NOMO-1 (cell line): ENCODE measurements around the gene MAGEB17.
A peak's percentile ranks its signal among the peaks of the same experiment; 100 is the strongest.
"Not testable (repeated sequence)": the region's sequence is repeated elsewhere in the genome, so short reads cannot be mapped to it uniquely, and the experiment has no call there.

Source experiments
- DNase-seq, 2 experiments: peaks; one replicate each; lab custom pipeline; 2025; ENCODE audit not compliant: unreplicated experiment in 2 of 2; lab: John Stamatoyannopoulos, UW

Gene MAGEB17

GRCh38 chrX:16167181-16167580 lies at the start of gene MAGEB17:
MAGEB17 (plus strand) TSS chrX:16167481; CDS start chrX:16170383, 2,902 bp downstream.
- no peak for DNase-seq

- DNase-seq: peak; percentile 33 to 66
Measured at GRCh38 chrX:16119353-16120220, 47.7 kb upstream of the MAGEB17 start.

GRCh38 chrX:16120431-16120830 lies 46.9 kb upstream of the MAGEB17 start:
- DNase-seq: peak in 1 of 2 experiments; percentile 40

GRCh38 chrX:16123222-16123786 lies 44.0 kb upstream of the MAGEB17 start, which contains the start of gene GRPR:
GRPR (plus strand) TSS chrX:16123565; CDS start chrX:16123954, 389 bp downstream.
- peak; percentile 67 to 90 for DNase-seq

- no peak for DNase-seq
Measured at GRCh38 chrX:16124201-16124600, 43.1 kb upstream of the MAGEB17 start.

GRCh38 chrX:16125520-16126149 lies 41.6 kb upstream of the MAGEB17 start:
- peak in 1 of 2 experiments; percentile 19 for DNase-seq

GRCh38 chrX:16130707-16131106 lies 36.6 kb upstream of the MAGEB17 start:
- DNase-seq: no peak

- no peak for DNase-seq
Measured at GRCh38 chrX:16134936-16135335, 32.3 kb upstream of the MAGEB17 start.

GRCh38 chrX:16136080-16136479 lies 31.2 kb upstream of the MAGEB17 start:
- no peak for DNase-seq

GRCh38 chrX:16137416-16138107 lies 29.7 kb upstream of the MAGEB17 start:
- peak; percentile 62 to 78 for DNase-seq

- DNase-seq: peak; percentile 21 to 57
Measured at GRCh38 chrX:16138108-16138427, 29.2 kb upstream of the MAGEB17 start.

- DNase-seq: no peak
Measured at GRCh38 chrX:16140448-16140847, 26.8 kb upstream of the MAGEB17 start.

GRCh38 chrX:16140983-16141382 lies 26.3 kb upstream of the MAGEB17 start:
- no peak for DNase-seq

GRCh38 chrX:16141422-16142245 lies 25.6 kb upstream of the MAGEB17 start:
- no peak for DNase-seq

- DNase-seq: no peak
Measured at GRCh38 chrX:16142246-16142558, 25.1 kb upstream of the MAGEB17 start.

- DNase-seq: no peak
Measured at GRCh38 chrX:16143968-16144367, 23.3 kb upstream of the MAGEB17 start.

- no peak for DNase-seq
Measured at GRCh38 chrX:16144420-16144819, 22.9 kb upstream of the MAGEB17 start.

GRCh38 chrX:16145093-16145492 lies 22.2 kb upstream of the MAGEB17 start:
- not testable (repeated sequence) for DNase-seq

GRCh38 chrX:16145656-16146055 lies 21.6 kb upstream of the MAGEB17 start:
- DNase-seq: no peak

GRCh38 chrX:16148896-16149295 lies 18.4 kb upstream of the MAGEB17 start:
- no peak for DNase-seq
